GM19193 (cell line): ENCODE results near the gene BEND2.

Experiments
- POLR2A ChIP-seq: IDR thresholded peaks from 4 replicates; pipeline ENCODE4 v1.6.1; 2011; ENCODE audit not compliant: insufficient read depth, insufficient read length; ENCODE audit errors: extremely low read depth

The BEND2 gene

DNA sequence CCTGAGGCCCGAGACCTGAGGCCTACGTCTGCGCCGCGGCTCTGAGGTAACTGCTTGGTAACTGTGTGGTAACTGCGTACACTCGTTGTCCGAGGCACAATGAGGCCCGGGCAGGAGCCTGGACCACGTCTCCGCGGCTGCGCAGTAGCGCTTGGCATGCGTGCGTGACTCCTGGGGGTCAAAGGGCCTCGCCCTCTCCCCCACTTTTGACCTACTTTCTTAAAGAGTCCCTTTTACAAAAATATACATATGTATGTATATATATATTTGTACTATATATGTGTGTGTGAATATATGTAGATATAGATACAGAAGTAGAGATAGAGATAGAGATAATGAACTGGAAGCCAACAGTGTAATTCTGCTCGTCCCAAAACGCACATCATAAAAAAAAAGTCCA lies at the start of gene BEND2:
BEND2 (minus strand) TSS at position 101 of the 400 bp plus-strand sequence. CDS start 136 bp downstream, outside the sequence.
- TF ChIP-seq POLR2A: no peak

DNA sequence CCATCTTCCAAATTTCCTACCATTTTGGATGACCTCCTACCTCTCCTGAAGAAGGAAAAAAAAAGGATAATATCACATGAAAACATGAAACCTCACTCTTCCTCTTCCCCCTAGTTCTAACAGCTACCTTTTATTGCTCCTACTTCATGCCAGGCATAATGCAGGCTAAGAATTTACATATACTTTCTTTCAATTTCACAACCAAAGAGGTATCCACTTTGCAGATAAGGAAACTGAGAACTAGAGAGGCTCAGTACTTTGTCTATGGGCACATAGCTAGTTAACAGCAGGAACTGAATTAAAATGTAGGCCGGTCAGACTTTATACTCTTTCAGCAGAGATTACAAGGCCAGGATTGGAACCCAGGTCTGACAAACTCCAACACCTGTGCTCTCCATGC lies 34.4 kb upstream of the BEND2 start:
- no peak for TF ChIP-seq POLR2A

DNA sequence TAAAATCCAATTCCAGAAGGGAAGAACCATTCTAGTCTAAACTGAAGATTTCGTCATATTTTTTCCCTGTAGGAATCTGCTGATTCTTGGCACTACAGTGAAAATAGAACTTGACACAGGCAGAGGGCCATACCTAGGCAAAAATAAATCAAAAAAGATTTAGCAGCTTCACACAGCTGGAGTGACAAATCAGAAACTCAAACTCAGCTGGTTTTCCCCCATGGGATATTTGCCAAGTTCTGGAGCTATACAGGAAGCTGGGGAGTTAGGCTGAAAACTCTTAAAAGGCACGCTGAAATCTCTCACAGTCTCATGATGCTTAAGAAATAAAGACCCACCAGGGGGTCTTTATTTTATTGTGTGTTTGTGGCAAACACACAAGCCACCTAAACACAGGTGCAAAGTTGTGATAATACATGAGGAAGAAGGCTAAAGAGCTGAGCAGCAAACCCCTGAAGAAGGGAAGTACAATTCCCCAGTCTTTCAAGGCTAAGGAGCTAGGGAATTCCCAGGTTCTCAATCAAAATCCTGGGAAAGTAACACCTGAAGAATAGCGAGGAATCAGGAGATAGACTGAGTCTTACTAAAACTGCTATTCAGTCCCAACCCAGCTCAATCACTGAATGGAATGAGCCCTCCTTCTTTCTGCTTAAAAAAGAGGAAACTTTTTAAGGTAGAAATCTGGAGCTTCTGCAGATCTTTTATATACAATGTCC lies 32.1 kb upstream of the BEND2 start:
- no peak for TF ChIP-seq POLR2A

DNA sequence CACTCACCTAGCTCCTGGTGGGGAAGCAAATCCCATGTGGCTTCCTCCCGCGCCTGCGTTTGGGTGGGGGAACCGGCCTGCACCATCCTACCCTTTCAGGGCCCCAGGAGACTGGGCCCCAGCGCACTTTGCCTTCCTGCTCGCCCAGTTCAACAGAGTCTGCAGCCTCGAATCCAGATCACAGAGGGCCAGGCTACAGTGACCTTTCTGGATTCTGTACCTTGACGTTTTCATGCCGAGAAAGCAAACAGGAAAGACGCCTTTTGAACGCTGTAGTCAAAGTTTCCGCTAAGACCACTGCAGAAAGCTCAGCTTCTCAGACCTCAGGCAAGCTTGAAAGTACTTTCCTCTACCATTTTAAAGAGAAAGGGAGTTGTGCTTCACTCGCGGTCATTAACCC lies 7.4 kb upstream of the BEND2 start:
- no peak for TF ChIP-seq POLR2A

DNA sequence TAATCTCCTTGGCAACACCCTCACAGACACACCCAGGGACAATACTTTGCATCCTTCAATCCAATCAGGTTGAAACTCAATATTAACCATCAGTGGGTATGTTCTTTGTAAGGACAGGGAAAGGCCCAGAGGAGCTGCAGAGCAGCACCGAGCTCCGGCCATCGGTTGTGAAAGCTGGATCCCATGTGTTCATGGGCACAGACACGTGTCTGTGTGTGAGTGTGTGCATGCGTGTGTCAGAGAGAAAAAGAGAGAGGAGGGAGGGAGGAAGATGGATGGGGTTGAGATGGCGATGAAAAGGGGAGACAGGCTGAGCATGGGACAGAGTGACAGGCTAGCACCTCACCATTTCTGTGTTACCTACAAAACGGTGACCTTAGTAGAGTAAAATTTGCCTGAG lies 6.8 kb upstream of the BEND2 start:
- TF ChIP-seq POLR2A: no peak

DNA sequence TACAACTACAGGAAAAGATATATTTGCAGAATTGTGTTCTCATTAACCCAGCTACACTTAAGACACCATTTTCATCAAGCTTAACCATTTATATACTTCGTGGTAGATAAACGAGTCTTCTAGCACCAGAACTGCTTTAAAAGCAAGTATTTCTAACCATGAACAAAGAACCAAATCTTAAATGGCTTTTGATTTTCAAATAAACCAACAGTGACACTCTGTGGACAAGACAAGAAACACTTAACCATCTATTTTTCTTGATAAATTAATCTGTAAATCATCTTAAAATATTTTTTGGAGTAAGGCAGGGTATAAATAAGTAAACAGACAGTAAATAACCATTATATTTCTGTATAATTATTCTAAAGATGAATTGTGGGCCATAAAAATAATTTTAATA lies 10.2 kb downstream of the BEND2 start:
- TF ChIP-seq POLR2A: no peak

DNA sequence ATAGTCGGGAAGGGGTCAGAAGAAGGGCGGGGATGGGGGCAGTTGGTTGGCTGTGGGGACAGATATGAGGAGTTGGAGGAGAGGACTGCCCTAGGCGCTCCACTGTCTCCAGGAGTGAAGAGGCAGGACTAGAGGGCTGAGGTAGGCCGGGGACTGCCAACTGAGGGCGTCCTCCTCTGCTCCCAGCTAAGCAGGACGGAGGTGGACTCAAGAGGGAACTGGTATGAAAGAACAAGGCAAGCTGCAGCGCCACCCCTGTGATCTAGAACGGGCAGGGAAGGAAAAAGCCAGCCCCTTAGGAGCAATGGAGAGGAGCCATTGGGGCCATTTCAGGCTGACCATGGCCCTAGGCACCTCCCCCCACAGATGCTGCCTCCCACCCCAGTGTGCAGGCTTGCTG lies 14.0 kb downstream of the BEND2 start:
- TF ChIP-seq POLR2A: no peak

DNA sequence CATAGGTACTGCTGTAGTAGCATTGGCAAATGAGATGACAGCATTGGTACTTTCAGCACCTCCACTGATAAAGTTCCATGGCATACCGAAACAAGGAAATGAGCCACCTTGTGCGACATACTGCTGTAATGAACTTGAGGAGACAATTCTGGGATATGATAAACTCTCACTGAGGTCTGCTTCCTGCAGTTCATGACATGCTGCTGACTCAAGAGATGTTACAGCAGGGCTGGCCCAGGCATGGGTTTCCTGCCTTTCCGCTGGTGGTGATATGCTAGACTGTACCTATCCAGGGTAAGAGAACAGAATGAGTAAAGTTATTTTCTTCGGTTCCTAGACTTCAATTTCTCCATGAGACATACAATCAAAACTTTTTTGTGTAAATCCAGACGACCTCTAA lies 17.1 kb downstream of the BEND2 start:
- no peak for TF ChIP-seq POLR2A

DNA sequence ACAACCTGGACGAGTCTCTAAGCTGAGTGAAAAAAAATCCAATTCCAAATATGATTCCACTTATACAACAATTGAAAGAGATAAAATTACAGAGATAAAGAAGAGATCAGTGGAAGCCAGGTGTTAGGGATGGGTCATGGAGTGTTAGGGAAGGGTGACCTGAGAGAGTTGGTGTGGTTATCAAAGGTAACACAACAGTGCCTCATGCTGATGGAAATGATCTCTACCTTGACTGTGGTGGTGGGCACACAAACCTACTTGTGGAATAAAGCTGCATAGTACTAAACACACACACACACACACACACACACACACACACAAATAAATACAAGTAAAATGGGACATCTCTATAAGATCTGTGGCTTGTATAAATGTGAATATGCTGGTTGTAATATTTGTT lies 26.0 kb downstream of the BEND2 start:
- TF ChIP-seq POLR2A: no peak

DNA sequence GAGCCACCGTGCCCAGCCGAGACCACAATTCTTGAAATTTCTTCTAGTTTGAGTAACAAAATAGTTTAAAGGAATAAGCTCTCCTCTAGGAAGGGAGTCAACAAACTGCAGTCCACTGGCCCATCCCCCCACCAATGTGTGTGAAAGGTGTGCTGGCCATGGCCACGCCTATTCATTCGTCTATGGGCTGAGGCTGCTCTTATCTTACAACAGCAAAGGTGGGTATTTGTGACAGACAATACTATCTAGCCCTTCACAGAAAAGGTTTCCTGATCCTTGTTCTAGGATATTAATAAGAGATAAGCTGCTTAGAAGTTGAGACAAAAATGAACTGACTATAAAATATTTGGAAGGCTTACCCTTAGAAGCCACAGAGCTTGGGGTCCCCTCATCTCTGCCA lies 41.2 kb downstream of the BEND2 start:
- TF ChIP-seq POLR2A: no peak

DNA sequence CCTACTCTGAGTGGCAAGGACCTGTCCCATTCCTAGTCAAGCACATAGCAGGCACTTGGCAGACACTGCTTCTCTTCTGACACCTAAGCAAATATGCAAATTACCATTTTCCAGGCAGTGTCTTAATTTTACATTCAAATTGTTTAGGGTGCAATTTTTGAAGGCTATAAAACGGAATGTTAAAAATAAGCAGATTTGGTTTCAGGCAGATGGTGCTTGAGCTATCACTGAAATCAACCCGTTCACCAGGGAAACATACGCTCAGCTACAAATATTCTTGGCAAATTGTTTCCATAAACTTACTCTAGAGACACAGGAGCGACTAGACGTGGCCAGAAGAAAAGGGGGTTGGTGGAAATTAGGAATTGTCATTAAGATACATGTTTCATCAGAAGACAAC lies 45.7 kb downstream of the BEND2 start:
- TF ChIP-seq POLR2A: no peak

DNA sequence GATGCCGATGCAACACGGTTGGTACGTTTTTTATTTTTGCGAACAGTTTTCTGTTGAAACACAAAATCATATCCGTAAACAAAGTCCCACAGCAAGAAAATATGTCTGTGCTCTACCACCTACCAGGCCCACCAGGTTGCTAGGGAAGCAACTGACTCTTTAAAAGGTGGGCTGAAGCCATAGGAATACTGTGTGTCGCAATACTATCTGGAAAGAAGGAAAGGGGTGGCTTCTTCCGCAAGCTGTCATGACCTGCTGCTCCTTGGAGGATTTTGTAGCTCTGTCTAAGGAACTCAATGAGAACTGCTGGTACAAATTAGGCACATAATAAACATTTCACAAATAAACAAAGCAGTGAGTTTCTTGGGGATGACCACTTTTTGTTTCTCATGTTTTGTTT lies 46.5 kb downstream of the BEND2 start:
- TF ChIP-seq POLR2A: no peak

DNA sequence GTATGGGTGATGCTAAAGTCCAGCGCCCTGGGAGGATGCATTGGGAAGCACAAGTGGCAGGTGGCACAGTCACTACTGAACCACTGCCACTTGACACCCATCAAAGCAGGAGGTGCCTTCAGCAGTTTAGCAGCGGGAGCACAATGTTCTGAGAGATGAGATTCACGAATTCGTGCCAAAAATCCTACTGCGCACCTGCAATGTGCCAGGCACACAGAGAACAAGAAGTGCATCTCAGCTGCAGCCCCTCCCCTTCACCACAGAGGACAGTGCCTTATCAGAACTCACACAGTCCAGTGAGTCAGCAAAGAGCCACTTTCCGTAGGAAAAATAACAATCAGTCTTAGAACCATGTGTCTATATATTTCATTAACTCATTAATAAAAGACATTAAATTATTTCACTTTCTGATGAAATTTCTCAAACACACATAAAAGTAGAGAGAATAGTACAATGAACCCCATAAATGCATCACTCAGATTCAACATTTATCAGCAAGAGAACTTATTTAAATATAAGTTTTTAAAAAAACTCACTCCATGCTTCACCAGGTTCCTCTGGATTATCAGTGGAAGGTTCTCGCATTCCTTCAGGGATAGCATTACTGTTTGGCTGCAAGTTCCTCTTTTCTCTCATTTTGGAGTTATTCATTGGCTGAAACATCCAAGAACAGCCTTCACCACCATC lies 47.0 kb downstream of the BEND2 start:
- TF ChIP-seq POLR2A: no peak

DNA sequence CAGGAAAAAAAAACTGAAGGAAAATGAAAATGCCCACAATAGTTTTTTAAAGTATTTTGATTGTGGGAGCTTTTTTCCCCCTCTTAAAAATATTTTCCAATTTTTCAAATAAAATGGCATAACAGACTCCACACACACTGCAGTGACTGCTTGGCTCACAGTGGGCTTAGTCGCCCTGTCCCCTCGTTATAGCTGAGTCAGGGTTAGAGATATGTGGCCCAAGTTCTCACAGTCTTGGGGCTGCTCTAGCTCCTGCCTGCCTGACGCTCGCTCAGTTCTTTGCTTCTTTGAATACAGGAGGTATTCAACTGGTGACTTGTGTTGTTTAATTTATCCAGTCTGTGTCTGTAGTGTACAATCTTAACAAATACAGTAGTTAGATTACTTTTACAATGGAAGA lies 47.7 kb downstream of the BEND2 start:
- TF ChIP-seq POLR2A: no peak

DNA sequence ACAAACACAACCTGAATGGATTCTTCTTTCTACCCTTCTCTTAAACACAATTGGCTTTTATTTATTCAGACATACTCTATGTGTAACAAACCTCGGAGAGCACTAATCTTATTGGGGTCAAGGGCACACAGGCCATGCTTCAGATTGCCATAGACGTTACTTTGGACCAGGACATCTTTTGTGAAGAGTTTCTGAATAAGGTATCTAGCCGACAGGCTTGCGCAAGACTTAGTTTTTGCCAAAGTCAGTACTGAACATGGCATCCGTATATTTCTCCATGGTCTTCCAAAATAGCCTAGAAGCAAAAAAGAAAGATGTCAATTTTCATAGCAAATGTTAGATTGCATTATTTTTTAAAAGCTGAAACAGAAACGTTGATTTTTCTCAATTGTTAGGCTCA lies 49.8 kb downstream of the BEND2 start:
- TF ChIP-seq POLR2A: no peak

DNA sequence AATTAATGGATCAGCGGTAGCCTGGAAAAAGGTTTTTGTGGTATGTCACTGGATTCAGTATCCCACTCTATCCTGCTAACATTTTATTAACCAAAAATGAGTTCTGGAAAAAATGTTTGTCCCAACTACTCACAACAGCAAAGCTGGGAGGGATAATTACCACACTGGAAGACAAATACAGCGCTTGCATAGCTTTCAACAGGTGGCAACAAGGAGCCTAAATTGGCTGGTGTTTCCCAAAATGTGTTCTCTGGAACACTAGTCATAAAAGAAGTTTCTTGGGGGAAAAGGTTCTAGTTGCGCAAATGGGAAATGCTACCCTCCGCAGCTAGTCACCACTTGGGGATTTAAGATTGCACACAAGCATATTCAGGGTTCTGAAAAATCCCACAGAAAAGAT lies 54.6 kb downstream of the BEND2 start:
- no peak for TF ChIP-seq POLR2A
